Stimulated activated CD8-positive, alpha-beta memory T cell treated with anti-CD3 and anti-CD28 coated beads, Interleukin-12 subunit alpha, Interleukin-12 subunit beta, amount 100 ng/mL, for 24 hours (primary cell): ENCODE data around the gene FSTL5.

Experiments
- DNase-seq: peaks from one replicate; pipeline ENCODE4 v3.0.0-alpha.2; 2020; ENCODE audit errors: extremely low read depth

Gene FSTL5

GRCh38 chr4:161336016-161336530 is 827.7 kb downstream of the FSTL5 start:
- no peak for DNase-seq
